ENCODE measurements around the gene IQSEC1.

The IQSEC1 gene

DNA sequence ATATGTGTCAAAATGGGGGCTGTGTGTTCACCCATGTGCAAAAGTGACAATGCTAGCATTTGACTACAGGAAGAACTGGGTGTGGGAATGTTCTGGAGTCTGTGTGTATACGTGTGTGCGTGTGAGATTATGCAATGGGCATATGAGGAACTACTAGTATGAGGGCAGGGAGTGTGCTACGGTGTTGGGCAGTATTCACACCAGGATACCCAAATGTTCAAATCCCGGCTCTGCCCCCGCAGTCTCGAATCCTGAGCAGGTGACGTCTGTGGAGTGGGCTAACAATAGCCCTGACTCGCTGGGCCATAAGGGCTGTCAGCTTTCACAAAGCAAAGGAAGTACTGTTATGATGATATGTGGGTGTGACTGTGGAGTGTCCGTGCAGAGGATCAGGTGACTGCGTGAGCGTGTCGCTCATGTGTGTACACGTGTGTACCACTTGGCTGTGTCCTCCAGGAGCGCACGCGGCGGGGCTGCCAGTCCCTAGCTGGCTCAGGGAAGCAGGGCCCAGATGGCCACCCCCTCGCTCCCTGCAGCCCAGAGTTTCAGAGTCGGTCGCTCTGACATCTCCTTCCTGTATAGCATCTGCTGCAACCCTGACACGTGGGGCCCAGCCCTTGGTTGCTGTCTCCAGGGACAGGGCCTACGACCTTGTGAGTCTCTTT, 27.2 kb downstream of the IQSEC1 start:
- DNase-seq = no peak

DNA sequence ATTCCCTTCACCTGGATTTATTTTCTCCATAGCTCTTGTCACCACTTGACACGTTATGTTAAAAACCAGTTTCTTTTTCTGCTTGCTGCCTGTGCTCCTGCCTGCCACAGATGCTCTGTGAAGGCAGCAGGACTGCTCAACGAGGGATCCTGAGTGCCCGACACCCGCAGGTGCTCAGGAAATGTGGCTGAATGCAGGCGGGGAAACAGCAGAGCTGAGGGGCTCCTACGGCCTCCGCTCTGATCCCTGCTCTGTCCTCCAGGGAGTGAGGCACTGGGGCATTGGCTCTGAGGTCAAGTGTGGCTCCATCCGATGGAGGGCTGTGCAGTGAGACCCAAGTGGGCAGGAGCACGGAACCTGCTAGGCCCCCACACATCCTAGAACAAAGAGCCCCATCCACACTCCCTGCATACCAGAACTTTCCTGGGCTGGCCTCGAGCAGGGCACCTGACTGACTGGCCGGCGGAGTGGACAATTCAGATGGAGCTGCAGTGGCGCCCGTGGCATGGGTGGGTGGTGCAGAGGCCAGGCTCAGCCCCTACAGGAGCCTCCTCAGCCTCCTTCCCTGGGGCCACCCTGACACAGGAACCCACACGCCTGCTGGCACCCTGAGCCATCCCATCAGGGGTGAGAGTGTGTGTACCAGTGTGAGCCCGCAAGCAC, 27.9 kb downstream of the IQSEC1 start:
- no peak for DNase-seq

DNA sequence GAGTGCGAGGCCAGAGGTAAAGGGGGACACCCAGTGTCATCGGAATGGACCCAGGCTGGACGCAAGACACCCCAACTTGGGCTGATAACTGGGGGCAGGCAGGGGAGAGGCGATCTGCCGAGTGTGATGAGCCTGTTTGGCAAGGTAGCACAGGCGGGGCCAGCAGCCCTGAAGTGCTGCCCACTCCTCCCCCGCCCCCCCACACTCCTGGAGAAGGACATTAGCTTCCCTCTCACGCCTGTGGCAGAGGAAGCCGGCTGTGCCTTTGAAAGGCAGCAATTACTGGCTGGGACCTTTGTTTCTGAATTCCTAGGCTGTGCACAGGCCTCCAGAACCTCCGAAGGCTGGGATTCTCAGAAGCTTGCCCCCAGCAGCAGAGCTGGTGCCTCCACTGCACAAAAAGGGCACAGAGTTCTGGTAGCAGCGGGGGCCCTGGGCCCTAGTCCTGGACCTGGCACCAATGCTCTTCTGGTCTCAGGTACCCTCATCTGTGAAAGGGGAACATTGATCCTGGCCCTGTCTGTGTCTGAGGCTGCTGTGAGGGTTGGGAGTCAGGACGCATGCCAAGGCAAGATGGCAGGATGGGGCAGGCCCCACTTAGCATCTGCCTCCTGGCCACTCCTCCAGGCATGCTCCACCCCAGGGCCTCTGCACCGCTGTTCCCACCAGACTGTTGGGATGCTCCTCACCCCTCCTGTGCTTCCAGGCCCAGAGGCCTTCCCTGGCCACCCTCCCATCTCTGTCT, 28.6 kb downstream of the IQSEC1 start:
- DNase-seq = no peak

DNA sequence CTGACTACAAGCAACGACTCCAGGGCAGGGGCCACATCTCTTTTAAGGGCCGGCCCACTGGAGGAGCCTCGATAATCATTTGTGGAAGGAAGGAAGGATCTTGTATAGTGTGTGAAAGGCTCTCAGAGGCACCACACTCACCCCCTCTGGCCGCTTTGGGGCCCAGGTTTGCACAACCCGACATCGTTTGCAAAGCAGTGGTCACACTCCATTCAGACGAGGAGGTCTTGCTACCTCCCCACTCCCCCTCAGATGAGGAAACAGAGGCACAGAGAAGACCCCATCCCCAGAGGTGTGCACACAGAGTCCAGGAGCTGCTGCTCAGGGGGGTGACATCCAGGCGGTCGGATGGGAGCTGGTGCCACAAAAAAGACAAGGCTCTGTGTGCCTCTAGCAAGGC, 29.6 kb downstream of the IQSEC1 start:
- DNase-seq = no peak

DNA sequence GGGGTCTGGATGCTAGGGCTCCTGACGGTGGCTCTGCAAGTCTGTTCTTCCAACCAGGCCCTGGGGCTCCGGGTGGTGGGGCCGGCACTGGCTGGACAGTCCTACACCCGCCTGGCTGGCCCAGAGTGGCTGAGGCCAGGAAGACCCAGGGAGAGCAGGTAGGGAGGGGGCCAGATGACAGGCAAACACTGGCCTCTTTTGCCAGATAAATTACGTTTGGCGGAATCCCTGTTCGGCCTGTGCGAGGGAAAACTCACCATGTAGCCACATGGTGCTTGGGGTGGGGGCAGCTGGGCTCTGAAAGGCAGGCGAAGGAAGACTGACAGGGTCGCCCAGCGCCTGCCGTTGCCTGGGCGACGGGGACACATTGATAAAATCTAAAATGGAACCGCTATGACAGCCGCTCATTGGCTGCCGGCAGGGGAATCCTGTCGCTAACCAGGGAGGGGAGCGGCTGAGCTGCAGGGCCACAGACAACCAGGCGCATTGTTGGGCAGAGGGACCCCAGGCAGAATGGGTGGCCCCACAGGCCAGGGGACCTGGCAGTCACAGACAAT, 30.4 kb downstream of the IQSEC1 start:
- DNase-seq = no peak

DNA sequence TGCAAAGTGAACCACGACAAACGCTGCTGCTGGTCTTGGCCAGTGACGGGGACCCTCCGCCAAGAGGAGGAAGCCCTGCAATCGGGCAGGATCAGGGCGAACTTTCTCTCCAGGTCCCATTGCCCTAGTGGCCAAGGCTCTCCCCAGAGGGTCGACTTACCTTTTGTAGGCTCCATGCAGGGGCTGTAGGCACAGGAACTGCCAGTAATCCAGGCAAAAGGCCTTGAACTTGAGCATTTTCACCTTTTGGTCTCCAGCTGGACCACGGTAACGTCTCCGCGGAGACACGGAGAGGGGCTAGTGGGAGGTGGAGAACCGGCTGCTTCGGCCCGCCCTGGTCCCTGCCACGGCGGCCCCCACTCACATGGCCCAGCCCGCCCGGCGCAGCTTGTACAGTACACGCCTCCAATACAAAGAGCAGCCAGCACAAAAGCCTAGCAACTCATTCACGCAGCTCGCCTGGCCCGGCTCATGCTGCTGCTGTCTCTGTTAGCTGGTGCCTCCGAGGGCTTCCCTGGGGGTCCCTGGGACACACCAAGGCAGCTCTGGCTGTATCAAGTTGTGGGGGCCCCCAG, 31.0 kb downstream of the IQSEC1 start:
- DNase-seq = no peak

DNA sequence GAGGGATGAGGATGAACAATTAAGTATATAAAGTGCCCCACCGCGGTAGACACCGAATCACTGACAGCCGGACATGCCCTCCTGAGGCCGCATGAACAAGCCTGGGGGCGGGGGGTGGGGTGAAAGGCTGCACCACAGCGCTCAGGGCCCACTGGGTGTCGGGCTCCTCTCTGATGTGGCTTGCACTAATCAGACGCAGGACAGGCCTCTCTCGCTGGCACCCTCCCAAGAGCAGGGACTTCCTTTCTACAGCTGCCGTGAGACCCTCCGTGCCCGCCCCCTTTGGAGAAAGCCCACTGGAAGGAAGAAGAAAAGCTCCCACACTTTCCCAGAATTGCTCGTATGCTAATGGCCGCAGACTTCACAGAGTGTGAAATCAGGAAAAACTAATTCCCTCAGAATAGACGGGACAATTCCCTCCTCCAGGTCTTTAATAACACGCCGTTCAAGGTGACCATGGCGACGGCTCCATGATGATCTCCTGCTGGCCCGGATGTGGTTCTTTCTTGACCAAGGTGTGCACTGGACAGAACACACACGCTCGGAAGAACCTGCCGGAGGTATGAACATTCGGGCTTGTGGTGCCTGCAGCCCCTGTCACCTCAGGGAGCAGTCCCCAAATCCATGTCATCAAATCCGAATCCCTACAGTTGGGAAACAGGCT, 32.0 kb downstream of the IQSEC1 start:
- no peak for DNase-seq

DNA sequence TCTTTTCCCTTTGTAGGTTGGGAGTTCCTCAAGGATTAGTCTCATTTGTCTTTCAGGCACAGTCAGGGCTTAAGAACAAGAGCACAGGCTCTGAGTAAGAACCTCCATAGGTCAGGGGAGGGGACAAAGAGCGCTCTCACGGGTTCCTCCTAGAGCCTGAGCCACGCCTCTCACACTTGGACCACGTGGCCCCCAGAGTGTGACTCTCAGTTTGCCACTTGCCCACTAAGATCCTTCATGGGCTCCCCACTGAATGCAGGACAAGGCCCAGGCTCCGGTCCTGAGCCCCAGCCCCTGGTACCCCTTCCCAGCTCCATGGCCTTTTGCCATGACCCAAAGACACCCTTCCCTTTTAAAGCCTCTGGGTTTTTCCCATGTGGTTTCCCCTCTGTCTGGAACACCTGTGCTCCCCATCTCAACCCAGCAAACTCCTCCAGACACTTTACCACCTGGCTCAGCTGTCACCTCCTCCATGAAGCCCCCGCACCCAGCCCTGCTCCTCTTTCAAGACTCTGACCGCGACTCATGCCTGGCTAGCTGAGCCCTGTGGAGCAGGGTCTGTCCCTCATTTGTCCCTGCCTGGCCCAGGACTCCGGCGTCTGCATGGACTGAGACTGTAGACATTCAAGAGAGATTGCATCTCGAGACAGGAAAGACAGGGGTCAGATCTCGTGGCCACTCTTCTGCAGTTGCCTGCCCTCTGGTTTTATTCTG, 32.7 kb downstream of the IQSEC1 start:
- no peak for DNase-seq

DNA sequence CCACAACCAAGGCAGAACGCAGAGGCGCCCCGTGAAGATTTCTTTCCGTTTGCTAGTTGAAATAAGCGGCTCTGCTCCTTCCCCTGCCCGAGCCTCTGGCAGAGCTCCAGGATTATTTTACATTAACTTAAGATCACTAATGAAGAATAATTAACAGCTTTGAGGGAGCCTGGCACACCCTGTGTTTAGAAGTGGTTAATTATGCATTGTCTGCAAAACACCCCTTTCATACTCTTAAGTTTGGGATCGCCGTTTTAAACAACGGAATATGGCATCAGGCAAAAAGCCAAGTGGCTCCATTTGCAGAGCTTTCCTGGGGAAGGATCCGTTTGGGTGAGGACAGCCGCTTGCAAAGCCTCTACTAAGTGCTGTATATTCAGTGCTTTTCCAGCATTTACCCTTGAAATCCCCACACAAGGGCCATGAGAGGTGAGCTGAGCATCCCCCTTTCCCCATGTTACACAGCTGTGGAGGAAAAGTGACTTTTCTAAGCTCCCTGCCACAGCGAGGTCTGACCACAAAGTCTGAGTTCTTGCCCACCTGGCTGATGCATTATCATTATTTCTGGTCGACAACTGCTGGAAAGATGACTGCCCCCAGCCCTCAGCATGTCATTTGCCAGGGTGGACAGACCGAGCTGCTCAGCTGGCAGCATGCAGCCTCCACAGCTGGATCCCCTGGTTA, 33.9 kb downstream of the IQSEC1 start:
- DNase-seq = no peak

DNA sequence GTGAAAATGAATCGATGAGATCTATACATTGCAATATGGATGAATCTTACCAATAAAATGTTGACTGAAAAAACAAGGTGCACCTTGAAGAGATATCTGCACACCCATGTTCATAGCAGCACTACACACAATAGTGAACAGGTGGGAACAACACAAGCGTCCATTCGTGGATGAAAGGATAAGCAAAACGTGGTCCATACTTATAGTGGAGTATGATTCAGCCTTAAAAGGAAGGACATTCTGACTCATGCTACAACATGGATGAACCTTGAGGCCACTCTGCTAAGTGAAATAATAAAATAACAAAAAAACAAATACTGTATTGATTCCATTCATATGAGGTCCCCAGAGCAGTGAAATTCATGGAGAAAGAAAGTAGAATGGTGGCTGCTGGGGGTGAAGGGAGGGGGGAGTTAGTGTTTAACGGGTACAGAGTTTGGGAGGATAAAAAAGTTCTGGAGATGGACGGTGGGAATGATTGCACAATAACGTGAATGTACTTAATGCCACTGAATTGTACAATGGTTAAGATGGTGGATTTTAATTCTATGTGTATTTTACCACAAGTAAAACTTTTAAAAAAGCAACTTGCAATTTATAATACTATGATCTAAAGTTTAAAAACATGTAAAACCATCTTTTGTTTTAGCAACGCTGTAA, 35.6 kb downstream of the IQSEC1 start:
- no peak for DNase-seq

DNA sequence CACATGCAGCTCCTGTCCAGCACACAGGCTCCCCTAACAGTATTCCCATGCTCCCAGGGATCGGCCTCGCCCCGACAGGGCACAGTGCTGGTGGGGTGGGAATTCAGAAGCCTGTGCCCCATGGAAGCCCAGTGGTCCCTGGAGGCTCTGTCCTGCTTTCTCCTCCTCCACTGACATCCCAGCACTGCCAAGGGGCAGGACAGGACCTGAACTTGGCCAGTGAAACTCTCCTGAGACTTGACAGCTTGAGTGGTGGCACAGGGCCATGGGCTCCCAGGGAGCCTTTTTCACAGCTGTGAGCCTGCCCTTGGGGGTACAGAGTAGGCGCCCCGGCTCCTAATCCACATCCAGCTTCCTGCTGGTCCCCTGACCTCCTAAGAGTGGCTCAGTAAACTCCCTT, 38.4 kb downstream of the IQSEC1 start:
- DNase-seq = no peak

DNA sequence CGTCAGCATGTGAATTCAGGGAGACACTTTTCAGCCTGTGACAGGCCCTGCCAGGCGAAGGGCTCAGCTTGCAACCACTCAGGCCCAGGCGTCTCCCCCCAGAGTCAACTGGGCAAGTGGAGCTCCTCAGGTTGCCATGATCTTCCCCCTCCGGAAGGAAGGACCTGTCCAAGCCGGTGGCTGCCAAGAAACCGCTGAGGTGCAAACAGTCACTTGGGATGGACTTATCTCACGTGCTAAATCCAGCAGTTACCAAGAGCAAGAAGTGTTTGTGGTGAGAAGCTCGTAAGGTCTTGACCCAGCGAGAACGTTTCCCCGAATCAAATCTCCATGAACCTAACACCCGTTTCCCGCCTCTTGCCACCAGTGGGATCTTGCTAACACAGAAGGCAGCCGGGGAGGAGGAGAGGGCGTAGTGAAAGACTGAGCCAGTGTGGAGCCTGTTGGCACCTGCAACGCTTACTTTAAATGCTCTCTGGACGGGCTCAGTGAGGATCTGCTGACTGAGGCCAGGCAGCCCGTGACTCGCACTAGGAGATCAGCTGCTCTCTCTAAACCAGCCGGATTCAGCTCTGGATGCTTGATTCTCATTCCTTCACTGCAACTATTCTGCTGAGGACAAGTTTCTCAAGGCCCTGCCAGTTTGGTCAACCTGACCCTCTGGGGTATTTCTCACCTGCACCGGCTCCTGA, 39.0 kb downstream of the IQSEC1 start:
- DNase-seq = no peak

DNA sequence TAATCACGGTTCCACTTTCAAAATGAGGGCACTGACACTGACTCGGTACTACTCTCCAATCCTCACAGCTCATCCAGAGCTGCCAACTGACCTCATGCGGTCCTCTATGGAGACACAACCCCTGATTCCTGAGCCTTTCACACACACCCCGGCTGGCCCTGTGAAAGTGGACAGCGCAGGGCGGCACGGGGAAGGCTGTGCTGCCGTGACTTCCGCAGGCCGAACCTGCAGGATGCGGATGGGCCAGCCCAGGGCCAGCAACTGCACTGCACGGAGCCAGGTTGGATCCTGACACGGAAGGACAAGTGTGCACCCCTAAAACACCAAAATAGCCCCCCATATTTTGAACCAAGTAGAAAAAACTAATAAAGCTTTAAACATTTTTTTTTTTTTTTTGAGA, 41.0 kb downstream of the IQSEC1 start:
- no peak for DNase-seq

DNA sequence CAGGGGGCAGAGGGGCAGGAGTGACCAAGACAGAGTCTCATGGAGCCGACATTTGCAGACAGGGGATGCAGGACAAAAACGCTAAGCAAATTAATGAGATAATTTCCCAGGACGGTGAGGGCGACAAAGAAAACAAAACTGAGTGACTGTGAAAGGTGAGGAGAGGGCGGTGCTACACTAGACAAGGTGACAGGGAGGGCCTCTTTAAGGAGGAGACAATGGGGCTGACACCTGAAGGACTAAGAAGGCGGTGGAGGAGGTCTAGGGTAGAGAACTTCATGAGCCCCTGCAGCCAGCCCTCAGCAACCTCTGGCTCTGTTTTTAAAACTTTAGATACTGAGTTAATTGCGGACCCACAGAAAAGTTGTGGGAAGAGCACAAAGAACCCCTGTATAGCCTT, 41.6 kb downstream of the IQSEC1 start:
- DNase-seq = no peak

DNA sequence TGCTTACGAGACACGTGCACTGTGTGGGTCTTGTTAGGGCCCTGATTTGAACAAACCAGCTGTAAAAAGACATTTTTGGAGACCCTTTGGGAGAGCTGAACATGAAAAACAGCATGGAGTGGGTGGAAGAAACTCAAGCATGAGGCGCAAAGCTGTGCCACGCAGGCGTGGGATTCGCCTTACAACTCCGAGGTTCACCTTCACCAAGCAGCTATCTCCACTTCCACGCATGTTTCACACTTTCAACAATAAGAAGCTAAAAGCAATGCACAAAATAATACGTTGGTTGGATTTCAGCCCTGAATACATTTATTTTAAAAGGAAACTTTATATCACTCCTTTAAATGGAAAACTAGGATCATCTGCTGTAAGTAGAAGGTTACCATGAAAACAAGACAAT, 42.5 kb downstream of the IQSEC1 start:
- no peak for DNase-seq

DNA sequence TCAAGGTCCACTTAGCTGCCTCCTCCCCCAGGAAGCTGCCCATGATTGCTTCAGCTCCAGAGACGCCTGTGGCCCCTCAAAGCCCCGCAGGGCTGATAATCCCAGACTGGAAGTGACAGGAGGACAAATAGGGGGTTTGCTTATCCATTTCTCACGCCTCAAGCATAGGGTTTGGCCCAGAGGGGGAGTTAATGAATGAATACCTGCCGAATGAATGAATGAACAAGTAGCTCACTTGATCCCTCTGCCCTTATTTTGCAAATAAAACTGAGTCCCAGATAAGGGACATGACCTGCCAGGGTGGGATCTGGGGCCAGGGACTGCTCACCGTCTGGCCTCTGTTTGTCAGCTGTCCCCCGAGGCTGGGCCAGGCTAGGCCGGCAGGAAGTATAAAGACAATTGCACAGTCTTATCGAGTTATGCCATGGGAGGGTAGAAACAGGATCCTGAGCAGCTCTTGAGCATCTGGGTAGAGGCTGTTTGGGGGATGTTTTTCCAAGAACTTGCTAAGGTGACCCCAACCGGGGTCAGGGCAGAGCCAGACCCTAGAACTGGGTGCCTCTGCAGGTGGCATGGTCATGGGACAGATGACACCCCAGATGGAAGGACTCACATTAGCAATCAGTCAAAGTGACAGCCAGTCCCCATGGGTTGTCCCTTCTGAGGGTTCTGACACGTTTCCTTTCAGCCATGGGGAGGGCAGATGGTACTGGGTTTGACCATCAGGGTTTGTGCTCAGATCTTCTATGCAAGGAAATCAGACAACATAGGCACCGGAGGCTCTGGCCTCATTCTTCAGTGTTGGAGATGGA, 45.0 kb downstream of the IQSEC1 start:
- no peak for DNase-seq

DNA sequence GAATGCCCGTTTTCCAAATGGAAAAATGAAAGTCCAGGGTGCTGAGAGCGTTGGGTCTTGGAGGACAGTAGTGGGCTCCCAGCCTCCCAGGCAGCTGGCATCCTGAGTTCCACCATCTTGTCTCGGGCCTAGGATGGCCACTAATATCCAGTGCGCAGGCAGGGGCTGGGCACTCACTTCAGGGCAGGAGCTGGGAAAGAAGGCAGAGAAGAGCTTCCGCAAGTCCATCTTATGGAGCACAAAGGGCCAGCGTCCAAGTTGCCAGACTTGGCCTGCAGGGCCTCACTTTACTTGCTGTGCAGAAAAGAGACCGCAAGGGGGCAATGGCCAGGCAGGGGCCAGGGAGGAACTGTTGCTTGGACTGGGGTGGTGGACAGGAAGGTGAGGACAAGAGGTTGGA, 46.1 kb downstream of the IQSEC1 start:
- DNase-seq = no peak

DNA sequence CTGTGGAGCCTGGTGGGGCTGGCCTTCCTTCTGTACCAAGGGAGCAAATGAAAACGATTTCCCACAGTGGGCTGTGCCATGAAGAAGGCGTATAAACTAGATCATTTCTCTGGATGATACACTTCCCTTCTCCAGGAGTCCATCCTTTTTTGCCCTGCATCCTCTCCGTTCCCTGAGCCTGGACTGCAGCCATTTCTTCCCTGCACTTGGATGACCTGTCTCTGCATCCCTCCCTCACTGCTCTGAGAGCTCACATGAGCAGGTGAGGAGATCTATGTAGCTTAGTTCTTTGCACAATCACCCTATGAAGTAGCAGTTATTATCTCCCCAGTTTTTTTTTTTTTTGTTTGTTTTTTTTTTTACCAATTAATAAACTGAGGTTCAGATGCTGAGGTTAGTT, 46.7 kb downstream of the IQSEC1 start:
- DNase-seq = no peak

DNA sequence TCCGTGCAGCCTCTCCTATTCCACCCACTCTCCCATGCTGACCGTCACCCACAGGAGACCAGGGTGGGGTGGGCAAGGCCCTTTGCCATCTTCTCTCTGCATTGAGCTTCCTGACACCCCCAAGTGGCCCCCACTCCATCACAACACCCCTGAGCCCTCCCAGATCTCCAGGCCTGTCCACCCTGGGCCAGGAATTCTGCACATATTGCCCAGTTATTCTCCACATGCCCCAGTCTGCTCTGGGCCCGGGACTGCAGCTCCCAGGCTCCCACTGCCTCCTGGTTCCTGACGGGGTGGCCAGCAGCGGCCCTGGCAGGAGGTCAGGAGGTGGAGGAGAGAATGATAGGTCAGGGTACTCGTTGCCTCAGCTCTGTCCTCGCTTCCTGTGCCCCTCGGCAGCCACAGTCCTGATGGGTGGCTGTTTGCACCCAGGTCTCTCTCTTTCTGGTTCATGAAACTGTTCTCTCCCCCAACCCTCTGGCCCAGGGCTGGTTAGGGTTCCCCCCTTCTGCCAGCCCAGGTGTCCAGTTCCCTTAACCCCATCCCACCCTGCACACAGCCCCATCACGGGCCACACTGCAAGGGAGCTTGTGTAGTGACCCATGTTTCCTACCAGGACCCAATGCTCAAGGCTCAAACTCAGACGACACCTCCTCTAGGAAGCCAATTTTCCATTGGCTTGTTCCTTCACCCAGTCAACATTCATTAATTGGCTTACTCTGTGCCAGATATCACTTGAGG, 47.3 kb downstream of the IQSEC1 start:
- DNase-seq = no peak
